Fibroblast of skin of left quadriceps (primary cell): ENCODE measurements around the gene ERCC6L2.

ENCODE experiments used
- DNase-seq, 2 experiments: peaks; one replicate each; pipeline ENCODE4 v3.0.0-alpha.2; 2013; ENCODE audit warnings: low read depth in 2 of 2

The ERCC6L2 gene

GRCh38 chr9:95980262-95981125 is 105.0 kb downstream of the ERCC6L2 start:
- DNase-seq: peak; percentile 33 to 35

GRCh38 chr9:95981761-95982390 is 106.4 kb downstream of the ERCC6L2 start:
- no peak for DNase-seq

GRCh38 chr9:95985440-95986055 is 110.1 kb downstream of the ERCC6L2 start:
- no peak for DNase-seq

GRCh38 chr9:95989297-95989696 is 113.8 kb downstream of the ERCC6L2 start:
- DNase-seq: no peak

- no peak for DNase-seq
Observed at GRCh38 chr9:95991326-95991725, 115.8 kb downstream of the ERCC6L2 start.

DNA sequence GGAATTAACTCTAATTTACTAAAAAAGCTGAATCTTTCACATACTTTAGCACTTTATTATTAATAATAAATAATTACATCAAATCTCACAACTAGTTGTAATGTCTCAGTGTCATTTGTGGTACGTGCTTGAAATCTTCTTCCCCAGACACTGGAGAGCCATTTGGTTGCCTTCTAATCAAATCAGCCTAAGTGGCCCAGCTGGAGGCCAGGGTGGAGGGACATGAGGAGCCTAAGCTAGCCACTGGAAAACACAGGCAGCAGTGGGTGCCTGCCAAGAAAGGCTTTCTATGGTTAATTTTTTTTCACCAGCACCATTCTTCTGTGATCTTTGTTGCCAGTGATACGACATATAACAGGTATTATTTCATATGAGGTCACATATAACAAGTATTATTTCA is 117.0 kb downstream of the ERCC6L2 start:
- no peak for DNase-seq

- no peak for DNase-seq
Observed at GRCh38 chr9:95993337-95993736, 117.8 kb downstream of the ERCC6L2 start.

DNA sequence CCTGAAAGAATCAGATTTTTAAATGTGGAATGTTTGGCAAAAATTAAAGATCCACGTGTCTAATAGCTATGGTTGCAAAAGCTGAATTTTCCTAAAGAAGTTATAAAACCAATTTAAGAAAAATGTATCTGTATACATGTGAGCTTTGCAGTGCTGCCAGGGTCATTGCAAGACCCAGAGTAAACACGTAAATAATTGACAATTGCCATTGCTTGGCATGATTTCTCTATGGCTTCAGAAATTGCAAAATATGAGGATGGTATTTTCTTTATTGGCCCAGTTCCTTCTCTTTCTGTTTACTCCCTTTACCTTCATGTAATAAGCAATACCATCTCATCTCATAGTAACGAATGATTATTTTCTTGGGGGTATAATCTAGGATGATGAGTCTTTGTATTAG is 123.9 kb downstream of the ERCC6L2 start:
- DNase-seq: no peak

- DNase-seq: no peak
Observed at GRCh38 chr9:96004379-96004778, 128.9 kb downstream of the ERCC6L2 start.

- no peak for DNase-seq
Observed at GRCh38 chr9:96006296-96006879, 130.9 kb downstream of the ERCC6L2 start.

GRCh38 chr9:96006961-96007360 is 131.5 kb downstream of the ERCC6L2 start:
- no peak for DNase-seq

DNA sequence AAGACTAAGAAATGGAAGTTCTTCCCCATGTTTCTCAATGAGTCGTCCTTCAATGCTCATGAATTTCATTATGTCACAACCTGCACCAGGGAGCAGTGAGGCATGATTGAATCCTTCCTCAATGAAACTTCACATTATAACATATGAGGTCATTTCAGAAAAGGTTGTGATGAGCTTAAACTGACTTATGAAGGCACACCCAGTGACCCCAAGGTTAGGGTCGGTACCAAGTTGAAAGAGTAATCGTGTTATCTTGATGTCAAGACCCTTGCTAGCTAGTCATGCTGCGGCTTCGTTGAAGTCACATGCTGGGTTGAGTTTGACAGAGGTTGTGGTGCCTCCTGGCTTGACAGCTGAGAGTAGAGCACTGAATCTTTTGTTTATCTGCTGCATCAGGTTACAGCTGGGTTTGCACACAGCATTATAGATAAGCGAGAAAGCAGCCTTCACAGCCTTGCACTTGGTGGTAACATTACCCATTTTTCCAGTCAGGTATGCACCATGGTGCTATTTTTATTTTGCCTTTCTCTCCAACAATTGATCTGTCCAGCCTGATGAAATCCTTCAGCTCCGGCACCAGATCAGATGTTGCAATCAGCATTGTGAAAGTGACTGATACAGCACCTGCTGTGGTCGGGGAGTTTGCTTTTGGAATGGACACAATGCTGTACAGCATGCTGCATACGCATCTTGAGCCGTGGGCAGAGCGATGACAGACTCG is 133.2 kb downstream of the ERCC6L2 start:
- no peak for DNase-seq

DNA sequence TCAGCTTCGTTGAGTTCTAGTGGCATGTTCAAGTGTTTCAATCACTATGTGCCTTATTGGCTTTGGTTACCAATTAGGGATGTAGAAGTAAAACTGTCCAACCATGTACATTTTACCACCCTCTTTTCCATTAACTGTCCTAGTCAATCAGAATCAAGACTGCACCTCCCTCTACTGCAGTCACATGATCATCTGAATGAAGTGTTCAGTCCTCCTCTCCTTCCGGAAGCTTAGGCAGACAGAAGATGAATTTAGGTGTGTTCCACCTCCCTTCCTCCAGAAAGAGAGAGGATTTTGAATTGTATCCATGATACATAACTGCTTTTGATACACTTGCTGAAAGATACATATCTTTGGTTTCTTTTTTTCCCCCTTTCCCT is 133.7 kb downstream of the ERCC6L2 start:
- no peak for DNase-seq

- no peak for DNase-seq
Observed at GRCh38 chr9:96009690-96010472, 134.4 kb downstream of the ERCC6L2 start.

DNA sequence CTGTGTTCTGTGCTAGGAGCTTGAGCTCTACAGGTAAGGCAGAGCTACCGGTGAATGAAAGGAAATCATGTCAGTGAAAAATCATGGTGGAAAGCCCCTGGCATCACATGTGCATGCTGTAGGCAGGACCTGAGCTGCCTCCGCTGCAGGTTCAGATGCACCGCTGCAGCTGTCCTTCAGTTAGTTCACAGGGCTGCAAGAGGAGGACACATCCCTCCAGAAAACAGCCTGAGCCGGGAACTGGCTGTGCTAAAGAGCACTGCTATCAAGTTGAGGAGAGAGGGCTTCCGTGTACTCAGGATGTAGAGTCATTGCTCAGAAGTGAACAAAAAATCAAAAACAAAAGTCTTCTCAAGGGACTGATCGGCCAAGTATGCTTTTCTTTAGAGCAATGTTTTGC is 138.6 kb downstream of the ERCC6L2 start:
- DNase-seq: no peak

- no peak for DNase-seq
Observed at GRCh38 chr9:96015876-96016686, 140.6 kb downstream of the ERCC6L2 start.
